Measurements from ENCODE around the gene MPDU1.

MPDU1 gene

DNA sequence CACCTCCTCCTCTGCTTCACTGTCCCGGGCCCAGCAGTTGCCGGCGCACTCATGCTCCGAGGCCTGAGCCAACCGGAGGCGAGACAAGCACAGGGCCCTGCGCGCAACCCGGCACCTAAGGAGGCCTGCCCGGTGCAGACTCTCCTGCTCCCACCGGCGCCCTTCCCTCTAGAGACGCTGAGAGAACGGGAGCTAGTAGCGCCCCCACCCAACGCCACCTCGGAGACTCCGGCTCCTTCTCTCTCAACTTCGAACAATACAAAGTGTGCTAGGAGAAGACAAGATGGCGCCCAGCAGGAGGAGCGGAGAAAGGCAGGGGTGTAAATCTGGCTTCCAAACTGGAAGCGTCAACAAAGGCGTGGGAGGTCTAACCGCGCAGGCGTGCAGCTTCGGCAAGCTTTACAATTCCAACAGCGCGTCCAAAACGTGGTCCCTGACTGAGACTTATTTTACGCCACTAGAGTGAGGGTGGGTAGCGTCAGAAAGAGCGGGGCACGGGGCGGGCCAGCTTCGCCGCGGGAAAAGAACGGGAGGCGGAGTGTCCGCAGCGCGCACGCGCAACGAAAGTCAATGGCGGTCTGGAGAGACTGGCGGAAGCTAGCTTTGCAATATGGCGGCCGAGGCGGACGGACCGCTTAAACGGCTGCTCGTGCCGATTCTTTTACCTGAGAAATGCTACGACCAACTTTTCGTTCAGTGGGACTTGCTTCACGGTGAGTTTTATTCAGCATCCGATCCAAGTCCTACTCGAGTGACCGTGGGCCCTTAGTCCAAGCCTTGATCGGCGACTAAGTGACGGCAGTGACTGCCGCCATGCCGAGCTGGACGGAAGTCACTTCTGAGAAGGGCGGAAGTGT is at the start of gene MPDU1:
Gene MPDU1, plus strand, starts transcription at position 600 of the 857 bp plus-strand sequence. Its CDS starts 11 bp downstream, at position 611.
- peak; percentile 95 for DNase-seq

DNA sequence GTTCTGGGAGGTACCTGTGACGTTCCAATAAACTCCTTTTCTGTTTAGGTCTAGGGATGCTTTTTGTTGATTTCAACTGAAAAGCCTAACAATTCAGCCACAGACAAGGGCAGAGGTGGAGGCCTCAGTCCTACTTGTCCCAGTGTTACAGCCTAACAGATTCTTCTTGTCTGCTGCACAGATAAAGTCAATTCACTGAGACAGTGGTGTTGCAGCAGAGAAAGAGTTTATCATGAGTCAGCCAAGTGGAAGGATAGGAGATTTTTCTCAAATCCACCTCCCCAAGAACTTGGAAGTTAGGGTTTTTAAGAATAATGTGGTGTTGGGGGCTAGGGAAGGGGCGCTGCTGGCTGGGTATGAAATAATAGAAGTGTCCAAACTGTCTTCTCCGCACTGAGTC is 45.6 kb upstream of the MPDU1 start:
- DNase-seq = no peak

DNA sequence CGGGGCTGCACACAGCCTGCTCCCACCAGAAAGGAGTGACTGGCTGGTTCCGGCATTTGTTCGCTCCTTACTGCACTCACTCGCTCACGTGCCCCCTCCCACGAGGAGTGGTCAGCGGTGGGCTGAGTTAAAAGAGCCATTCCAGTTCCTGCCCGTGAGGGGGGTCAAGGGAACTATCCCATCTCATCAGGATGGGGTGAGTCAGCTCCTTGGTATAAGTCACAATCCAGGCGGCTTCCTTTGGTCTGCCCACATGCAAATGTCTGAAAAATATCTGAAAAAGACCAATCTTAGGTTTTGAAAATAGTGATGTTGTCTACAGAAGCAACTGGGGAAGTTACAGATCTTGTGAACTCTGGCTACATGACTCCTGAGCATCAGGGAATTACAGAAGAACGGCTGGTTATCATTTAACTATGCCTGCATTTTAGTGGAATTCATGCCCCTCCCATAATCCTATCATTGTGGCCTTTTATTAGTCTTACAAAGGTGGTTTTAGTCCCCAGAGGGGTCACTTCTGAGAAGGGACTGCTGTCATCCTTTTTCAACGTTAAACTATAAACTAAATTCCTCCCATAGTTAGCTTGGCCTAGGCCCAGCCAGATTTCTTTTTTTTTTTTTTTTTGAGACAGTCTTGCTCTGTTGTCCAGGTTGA is 44.6 kb upstream of the MPDU1 start:
- DNase-seq = no peak

DNA sequence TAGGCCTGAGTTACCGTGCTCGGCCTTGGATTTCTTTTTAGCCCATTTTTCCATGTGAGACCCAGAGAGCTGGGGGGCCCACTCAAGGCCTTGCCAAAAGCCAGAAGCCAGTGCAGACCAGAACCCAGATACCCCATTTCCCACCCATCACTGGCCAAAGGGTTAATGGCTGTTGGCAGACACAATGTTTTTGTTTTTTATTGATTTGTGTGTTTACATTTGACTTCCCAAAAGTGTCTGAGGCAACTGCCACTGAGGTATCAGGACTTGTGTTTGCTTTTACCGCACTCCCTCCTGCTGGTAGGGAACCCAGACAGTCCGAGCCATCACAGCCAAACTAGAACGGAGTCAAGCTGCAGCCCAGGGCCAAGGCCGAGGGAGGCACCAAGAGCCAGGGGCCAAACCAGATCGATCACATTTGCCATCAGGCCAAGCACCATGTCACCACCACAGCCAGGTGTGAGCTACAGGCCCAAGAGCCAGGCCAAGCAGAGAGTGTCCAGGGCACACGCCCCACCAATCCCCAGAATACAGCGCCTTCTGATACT is 42.5 kb upstream of the MPDU1 start:
- no peak for DNase-seq

DNA sequence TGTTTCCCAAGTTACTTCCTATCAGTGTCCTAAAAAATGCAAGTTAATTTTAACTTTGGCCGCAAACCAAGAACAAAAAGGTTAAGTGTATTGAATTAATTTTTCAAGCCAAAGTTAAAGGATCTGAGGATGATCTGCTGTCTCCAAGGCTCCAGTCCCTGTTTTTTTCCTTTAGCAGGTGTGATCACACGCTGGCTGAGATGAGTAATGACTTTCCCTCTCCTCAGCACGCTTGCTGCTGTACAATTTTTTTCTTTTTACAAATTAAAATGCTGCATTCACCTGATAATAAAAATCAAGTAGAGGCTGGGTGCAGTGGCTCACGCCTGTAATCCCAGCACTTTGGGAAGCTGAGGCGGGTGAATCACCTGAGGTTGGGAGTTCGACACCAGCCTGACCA is 38.7 kb upstream of the MPDU1 start:
- no peak for DNase-seq

DNA sequence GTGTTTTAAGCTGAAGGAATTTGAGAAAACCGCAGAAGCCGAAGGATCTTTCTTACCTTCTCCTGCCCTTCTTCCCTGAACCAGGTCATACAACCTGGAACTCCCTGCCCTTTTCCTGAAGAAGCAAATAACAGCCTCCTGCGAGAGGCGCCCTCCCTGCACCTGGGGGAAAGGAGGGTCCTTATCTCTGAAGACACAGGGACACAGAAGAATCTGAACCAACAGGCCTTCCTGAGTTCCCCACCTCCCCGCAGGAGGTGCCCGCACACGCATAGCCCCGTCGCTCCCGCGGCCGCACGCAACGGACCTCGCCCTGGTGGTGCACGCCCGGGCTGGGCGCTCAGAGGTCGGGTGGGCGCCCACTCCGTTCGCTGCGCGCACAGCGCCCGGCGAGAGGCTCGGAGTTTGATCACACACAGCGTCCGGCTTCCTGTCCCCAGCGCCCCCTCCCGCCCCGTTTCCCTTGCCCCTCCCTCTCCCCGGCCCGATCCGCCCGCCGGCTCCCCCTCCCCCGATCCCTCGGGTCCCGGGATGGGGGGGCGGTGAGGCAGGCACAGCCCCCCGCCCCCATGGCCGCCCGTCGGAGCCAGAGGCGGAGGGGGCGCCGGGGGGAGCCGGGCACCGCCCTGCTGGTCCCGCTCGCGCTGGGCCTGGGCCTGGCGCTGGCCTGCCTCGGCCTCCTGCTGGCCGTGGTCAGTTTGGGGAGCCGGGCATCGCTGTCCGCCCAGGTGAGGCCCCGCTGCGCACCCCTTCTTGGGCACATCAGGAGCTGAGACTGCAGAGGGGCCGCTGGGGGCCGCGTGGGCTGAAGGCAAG is 34.9 kb upstream of the MPDU1 start, which contains the start of gene TNFSF12:
Gene TNFSF12, plus strand, starts transcription at position 474 of the 816 bp plus-strand sequence. Its CDS starts 96 bp downstream, at position 570.
- DNase-seq = no peak

DNA sequence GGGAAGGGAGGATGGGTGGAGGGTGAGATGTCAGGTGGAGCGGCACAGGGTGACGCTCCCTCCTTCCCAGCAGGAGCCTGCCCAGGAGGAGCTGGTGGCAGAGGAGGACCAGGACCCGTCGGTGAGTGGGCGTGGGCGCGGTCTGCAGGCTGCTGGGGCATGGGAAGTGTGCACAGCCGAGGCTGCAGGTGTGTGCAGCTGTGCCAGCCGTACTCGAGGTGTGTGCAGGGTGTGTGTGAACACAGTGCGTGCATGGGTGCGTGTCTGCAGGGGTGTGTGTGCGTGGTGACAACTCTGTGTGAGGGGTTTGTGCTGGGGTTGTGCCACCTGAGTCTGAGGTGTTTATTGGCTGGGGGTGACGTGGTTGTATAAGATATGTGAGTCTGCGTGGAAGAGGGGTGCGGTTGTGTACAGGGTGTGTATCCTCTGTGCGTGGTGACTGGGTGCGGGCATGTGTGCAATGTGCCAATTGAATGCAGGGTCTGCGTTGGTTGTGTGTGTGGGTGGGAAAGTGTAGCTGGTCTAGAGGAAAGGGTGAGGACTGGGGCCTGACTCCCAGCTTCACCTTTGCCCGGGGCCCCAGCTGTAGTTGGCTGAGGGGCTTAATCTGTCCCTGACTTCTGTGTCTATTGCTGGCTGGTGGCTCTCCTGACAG is 34.1 kb upstream of the MPDU1 start:
- no peak for DNase-seq

DNA sequence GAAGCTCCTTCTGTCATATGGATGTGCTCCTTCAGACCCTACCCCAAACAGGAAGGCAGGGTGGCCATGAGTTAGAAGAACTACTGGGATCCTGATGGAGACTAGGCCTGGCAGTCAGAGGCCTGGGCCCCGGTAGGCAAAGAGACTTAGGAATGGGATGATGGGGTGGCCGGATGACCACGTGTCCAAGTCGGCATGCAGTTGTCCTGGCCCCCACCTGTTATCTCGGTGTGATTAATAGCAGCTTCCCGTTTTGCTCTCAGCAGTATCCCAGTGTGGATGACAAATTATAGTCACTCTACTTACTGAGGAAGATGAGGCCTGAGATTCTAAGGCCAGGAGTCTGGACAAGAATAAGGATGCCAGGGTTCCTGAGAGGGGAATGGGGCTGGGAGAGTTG is 33.3 kb upstream of the MPDU1 start:
- no peak for DNase-seq

DNA sequence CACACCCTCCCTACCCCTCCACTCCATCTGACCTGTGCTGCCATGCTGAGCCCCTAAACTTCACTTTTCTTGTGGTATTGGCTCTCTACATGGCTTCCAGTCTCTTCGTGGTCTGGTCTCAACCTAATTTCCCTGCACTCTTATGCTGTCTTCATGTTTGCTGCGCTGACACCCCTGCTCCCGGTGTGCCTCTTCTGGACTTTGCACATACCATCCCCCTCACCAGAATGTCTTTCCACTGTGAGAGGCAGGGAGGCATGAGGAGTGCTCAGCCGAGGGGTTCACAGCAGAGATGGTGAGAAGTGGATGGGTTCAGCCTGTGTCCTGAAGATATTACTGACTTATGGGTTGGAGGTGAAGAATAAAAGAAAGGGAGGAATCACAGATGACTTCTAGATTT is 32.3 kb upstream of the MPDU1 start:
- no peak for DNase-seq

DNA sequence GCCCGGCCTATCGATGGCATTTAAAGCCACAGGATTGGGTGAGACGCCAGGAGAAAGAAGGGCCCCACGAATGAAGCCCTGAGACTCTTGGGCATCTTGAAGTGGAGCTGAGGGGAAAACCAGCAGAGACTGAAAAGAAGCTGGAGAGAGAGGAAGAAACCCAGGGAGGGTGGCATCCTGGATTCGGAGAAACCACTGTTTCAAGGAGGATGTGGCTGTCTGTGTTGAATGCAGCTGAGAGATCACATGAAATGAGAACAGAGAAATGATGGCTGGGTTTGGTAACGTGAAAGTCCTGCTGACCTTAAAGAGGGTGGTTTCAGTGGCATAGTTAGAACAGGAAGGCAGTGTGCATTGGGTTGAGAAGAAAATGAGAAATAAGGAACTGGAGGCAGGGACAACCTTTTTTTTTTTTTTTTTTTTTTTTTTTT is 31.0 kb upstream of the MPDU1 start:
- DNase-seq = no peak

DNA sequence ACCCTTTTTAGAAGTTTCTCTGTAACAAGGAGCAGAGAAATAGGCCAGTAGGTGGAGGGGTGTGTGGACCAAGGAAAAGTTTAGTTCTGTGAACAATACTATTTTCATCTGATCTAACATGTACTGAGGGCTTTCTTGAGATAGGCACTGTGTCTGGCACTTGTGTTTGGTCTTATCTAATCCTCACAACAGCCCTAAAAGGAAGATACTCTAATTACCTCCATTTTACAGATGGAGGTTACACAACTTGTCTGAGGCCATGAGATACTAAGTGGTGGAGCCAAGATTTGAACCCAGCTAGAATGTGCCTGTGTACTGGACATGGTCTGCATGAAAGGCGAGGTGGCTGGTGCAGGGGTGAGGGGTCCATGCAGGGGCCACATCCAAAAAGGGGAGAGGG is 30.3 kb upstream of the MPDU1 start:
- DNase-seq = no peak

DNA sequence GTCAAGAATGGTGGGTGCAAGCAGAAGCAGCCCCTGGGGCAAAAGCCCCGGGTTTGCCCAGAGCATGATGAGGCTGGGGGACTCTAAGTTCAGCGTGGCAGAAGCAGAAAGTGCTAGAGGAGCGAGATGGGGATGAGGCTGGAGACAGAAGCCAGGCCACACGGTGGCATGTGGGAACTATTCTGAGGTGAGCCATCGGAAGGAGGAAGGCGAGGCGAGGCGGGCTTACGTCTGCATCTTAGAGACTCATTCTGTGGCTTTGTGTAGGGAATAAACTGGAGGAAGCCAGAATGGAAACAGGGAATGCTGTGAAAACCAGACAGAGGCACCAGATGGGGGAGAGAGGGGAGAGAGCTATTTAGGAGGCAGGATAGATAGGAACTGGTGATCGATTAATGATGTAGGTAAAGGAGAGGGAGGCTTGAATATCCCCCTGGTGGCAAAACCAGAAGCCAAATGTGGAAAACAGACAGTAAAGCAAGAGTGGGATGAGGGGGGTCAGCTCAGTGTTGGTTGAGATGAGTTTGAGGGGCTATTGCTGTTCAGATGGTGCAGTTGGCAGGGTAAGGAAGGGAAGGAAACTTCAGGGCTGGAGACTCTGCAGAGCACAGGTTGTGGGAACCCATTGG is 28.2 kb upstream of the MPDU1 start:
- DNase-seq = no peak

DNA sequence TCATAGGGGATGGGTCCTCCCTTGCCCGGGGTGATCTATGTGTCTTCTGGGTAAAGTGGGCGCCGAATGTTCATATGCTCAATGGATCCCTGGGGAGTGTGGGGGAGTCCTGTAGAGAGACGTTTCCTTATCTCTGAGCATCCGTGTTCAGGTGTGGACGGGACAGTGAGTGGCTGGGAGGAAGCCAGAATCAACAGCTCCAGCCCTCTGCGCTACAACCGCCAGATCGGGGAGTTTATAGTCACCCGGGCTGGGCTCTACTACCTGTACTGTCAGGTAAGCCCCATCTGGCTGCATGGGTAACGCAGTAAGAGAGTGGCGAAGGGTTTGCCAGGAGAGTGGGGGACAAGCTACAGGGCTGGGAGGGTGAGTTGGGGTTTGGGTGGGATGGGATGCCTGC is 27.0 kb upstream of the MPDU1 start:
- no peak for DNase-seq

DNA sequence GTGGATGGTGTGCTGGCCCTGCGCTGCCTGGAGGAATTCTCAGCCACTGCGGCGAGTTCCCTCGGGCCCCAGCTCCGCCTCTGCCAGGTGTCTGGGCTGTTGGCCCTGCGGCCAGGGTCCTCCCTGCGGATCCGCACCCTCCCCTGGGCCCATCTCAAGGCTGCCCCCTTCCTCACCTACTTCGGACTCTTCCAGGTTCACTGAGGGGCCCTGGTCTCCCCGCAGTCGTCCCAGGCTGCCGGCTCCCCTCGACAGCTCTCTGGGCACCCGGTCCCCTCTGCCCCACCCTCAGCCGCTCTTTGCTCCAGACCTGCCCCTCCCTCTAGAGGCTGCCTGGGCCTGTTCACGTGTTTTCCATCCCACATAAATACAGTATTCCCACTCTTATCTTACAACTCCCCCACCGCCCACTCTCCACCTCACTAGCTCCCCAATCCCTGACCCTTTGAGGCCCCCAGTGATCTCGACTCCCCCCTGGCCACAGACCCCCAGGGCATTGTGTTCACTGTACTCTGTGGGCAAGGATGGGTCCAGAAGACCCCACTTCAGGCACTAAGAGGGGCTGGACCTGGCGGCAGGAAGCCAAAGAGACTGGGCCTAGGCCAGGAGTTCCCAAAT is 26.4 kb upstream of the MPDU1 start:
- no peak for DNase-seq

DNA sequence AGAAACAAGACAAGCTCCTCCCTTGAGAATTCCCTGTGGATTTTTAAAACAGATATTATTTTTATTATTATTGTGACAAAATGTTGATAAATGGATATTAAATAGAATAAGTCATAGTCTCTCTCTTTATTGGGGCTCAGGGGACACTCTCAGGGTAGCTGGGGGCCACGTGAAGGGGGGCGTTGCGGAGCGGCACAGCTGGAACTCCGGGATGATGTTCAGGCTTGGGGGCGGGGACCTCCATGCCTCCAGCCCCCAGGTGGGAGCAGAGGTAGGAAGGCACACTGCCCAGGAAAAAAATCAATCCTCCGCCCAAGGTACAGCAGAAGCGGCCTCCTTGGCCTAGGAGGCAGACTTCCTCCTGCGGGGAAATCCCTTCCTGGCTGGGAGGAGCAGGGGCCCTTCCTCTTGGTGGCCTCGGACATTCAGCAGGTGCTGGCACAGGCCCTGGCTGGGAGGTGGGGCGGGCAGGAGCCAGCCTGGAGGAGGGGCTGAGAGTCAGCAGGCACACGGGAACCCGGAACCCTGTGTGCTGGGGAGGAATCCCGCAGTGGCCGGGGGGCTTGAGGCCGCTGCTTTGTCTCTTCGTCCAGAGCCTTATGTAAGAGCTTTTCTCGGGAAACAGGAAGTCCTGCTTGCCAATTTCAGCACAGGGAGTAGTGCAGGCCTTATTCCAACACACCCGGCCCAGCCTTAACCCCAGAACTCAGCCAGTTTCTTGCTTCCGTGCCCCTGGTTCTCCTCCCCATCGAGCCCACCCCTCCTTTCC is 25.7 kb upstream of the MPDU1 start:
- DNase-seq = peak; percentile 66

DNA sequence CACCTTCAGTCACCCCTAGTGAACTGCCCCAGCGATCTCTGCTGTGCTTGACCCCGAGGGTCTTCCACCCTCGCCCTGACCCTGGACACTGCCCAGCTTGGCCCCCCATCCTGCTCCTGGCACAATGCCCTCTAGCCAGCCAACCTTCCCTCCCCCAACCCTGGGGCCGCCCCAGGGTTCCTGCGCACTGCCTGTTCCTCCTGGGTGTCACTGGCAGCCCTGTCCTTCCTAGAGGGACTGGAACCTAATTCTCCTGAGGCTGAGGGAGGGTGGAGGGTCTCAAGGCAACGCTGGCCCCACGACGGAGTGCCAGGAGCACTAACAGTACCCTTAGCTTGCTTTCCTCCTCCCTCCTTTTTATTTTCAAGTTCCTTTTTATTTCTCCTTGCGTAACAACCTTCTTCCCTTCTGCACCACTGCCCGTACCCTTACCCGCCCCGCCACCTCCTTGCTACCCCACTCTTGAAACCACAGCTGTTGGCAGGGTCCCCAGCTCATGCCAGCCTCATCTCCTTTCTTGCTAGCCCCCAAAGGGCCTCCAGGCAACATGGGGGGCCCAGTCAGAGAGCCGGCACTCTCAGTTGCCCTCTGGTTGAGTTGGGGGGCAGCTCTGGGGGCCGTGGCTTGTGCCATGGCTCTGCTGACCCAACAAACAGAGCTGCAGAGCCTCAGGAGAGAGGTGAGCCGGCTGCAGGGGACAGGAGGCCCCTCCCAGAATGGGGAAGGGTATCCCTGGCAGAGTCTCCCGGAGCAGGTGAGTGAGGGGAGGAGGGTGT is 24.9 kb upstream of the MPDU1 start, which contains the start of gene TNFSF13:
Gene TNFSF13, plus strand, starts transcription at position 207 of the 776 bp plus-strand sequence. Its CDS starts 290 bp downstream, at position 497.
- DNase-seq = no peak

DNA sequence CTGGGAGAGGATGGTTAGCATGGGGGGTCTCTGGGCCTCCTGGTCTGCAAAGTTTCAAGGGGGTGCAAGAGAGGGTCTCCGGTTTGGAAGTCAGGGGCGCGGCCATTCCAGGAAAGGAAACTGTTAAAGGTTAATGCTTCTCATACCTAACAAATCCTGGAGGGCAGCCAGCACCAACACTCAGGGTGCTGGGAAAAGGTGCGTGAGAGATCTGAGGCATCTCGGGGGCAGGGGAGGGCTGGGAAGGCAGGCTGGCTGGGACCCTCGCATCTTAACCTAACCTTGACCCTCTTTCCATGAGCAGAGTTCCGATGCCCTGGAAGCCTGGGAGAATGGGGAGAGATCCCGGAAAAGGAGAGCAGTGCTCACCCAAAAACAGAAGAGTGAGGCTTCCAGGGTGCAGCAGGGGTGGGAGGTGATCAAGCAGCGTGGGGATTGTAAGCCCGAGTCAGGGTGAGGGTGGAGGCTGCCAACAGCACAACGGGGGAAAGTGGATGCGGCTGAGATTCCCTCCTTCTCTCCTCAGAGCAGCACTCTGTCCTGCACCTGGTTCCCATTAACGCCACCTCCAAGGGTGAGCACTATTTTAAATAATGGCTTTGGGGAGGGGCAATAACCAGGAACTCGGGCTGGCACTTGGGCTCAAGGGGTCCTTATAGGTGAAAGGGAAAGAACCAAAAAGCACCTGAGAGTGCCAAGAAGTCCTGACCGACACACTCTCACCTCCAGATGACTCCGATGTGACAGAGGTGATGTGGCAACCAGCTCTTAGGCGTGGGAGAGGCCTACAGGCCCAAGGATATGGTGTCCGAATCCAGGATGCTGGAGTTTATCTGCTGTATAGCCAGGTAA is 24.1 kb upstream of the MPDU1 start:
- no peak for DNase-seq

DNA sequence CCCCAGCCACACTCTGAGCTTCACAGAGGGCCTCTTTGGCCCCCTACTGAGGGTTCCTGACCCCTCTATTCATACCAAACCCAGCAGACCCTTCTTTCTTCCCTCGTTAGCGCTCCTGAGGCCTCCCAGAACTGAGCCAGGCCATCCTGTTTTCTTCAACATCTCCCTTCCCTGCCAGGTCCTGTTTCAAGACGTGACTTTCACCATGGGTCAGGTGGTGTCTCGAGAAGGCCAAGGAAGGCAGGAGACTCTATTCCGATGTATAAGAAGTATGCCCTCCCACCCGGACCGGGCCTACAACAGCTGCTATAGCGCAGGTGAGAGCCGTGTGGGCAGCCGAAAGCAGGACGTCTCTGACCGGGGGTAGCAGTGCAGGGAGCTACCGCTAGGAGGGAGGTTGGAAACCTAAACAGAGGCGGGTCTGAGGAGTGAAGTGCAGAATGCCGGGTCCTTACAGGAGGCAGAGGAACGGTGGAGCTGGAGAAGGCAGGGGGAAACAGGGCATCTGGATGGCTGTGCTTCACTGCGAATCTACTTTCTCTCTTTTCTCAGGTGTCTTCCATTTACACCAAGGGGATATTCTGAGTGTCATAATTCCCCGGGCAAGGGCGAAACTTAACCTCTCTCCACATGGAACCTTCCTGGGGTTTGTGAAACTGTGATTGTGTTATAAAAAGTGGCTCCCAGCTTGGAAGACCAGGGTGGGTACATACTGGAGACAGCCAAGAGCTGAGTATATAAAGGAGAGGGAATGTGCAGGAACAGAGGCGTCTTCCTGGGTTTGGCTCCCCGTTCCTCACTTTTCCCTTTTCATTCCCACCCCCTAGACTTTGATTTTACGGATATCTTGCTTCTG is 23.3 kb upstream of the MPDU1 start:
- DNase-seq = no peak
